Hepatocyte (in vitro differentiated cells): Measurements from ENCODE around the gene MTX3. TPM values are rescaled to one million over a fixed set of nuclear protein-coding genes. Genes with fewer than 3 reads are reported as not detected.

Source experiments
- DNase-seq: peaks from one replicate; pipeline ENCODE4 v3.0.0-alpha.2; 2016; ENCODE audit warnings: low spot score
- H2AFZ ChIP-seq: fragments of 200-600 bp; sonication (generic); 2 replicates; pipeline ENCODE4 v1.6.0; 2016; ENCODE audit warnings: antibody characterized with exemption, mild to moderate bottlenecking
- H3K27ac ChIP-seq: fragments of 200-600 bp; sonication (generic); 2 replicates; pipeline ENCODE4 v1.5.1; 2016; ENCODE audit warnings: mild to moderate bottlenecking
- H3K27me3 ChIP-seq: fragments of 200-600 bp; sonication (generic); 2 replicates; pipeline ENCODE4 v1.6.1; 2016
- H3K36me3 ChIP-seq: fragments of 200-600 bp; sonication (generic); replicated peaks from 2 replicates; pipeline ENCODE4 v1.5.1; 2016; ENCODE audit warnings: low read depth; ENCODE audit not compliant: insufficient read depth
- H3K4me1 ChIP-seq: fragments of 200-600 bp; sonication (generic); 2 replicates; pipeline ENCODE4 v1.5.1; 2016; ENCODE audit warnings: mild to moderate bottlenecking, moderate library complexity; ENCODE audit not compliant: insufficient read depth
- H3K4me2 ChIP-seq: fragments of 200-600 bp; sonication (generic); 2 replicates; pipeline ENCODE4 v1.6.0; 2016
- H3K4me3 ChIP-seq: fragments of 200-600 bp; sonication (generic); 2 replicates; pipeline ENCODE4 v1.5.1; 2016; ENCODE audit warnings: mild to moderate bottlenecking
- H3K79me2 ChIP-seq: fragments of 200-600 bp; sonication (generic); 2 replicates; pipeline ENCODE4 v1.6.0; 2017; ENCODE audit warnings: mild to moderate bottlenecking
- H3K9me2 ChIP-seq: fragments of 200-600 bp; sonication (generic); replicated peaks from 2 replicates; pipeline ENCODE4 v1.6.0; 2017; ENCODE audit warnings: mild to moderate bottlenecking; ENCODE audit not compliant: insufficient read depth
- H3K9me3 ChIP-seq: fragments of 200-600 bp; sonication (generic); 2 replicates; pipeline ENCODE4 v1.5.1; 2016; ENCODE audit warnings: low read depth, mild to moderate bottlenecking
- H4K20me1 ChIP-seq: fragments of 200-600 bp; sonication (generic); 2 replicates; pipeline ENCODE4 v1.6.0; 2016; ENCODE audit warnings: mild to moderate bottlenecking; ENCODE audit not compliant: insufficient read depth, poor library complexity, severe bottlenecking
- CTCF ChIP-seq: fragments of 200-600 bp; sonication (generic); IDR thresholded peaks from 2 replicates; pipeline ENCODE4 v1.5.1; 2016; ENCODE audit warnings: antibody characterized with exemption, mild to moderate bottlenecking; ENCODE audit not compliant: poor library complexity
- EZH2 ChIP-seq: fragments of 200-600 bp; sonication (generic); IDR thresholded peaks from 2 replicates; pipeline ENCODE4 v1.6.1; 2016; ENCODE audit warnings: antibody characterized with exemption, mild to moderate bottlenecking, borderline replicate concordance
- EZH2phosphoT487 ChIP-seq: fragments of 200-600 bp; sonication (generic); IDR thresholded peaks from one replicate; pipeline ENCODE4 v1.6.1; 2018; ENCODE audit warnings: antibody characterized with exemption, mild to moderate bottlenecking, low read depth, moderate library complexity; ENCODE audit not compliant: unreplicated experiment, severe bottlenecking
- WGBS: methylation state at CpG from one replicate; pipeline ENCODE4 v1.1.6; 2016; ENCODE audit warnings: low lambda C conversion rate; ENCODE audit errors: missing lambda C conversion rate; 5-methylcytosine and 5-hydroxymethylcytosine counted together
- polyA plus RNA-seq: library from polyadenylated mRNA; unstranded; fragments of >200 nt; fragmentation: Nextera tagmentation; extraction: Ambion mirVana; gene quantifications from 2 replicates; pipeline ENCODE4 v1.2.1, GENCODE V29; 2016
- total RNA-seq: library from RNA; depleted of rRNA; stranded (reverse); fragments of >200 nt; gene quantifications from 2 replicates; pipeline ENCODE4 v1.2.3, GENCODE V29; 2014

The MTX3 gene
- total and polyA plus RNA-seq, 2 experiments from 2014 or later: 4.0 to 18.7 TPM

- Histone ChIP-seq H4K20me1 (no peaks in the 10 kb centered on the region), H3K27ac (no peak overlapping the region), H3K4me1 (no peaks in the 10 kb centered on the region), H3K36me3 (no peaks in the 10 kb centered on the region), H3K27me3 (no peaks in the 10 kb centered on the region), H3K4me3 (no peak overlapping the region), H3K9me3 (no peaks in the 10 kb centered on the region), H2AFZ (no peak overlapping the region), H3K9me2 (no peaks in the 10 kb centered on the region), H3K79me2 (no peaks in the 10 kb centered on the region), H3K4me2 (no peak overlapping the region)
- 67% methylated on average over 3 of the region's 3 CpGs for WGBS
- TF ChIP-seq CTCF (no peak), EZH2phosphoT487 (no peak), EZH2 (no peak)
- no peak for DNase-seq
These were observed 17.6 kb downstream of the MTX3 start for GRCh38 chr5:79973511-79973910.

- Histone ChIP-seq H3K9me3 (no peaks in the 10 kb centered on the region), H3K4me2 (no peak overlapping the region), H3K9me2 (no peaks in the 10 kb centered on the region), H3K36me3 (no peaks in the 10 kb centered on the region), H3K27me3 (no peaks in the 10 kb centered on the region), H3K27ac (no peak overlapping the region), H3K4me1 (no peaks in the 10 kb centered on the region), H2AFZ (no peak overlapping the region), H3K79me2 (no peaks in the 10 kb centered on the region), H3K4me3 (no peak overlapping the region), H4K20me1 (no peaks in the 10 kb centered on the region)
- 86% methylated on average over 4 of the region's 4 CpGs for WGBS
- TF ChIP-seq EZH2phosphoT487: no peak
- no peak for TF ChIP-seq CTCF
- TF ChIP-seq EZH2: no peak
- no peak for DNase-seq
These were observed 19.9 kb downstream of the MTX3 start for GRCh38 chr5:79971156-79971555.

DNA sequence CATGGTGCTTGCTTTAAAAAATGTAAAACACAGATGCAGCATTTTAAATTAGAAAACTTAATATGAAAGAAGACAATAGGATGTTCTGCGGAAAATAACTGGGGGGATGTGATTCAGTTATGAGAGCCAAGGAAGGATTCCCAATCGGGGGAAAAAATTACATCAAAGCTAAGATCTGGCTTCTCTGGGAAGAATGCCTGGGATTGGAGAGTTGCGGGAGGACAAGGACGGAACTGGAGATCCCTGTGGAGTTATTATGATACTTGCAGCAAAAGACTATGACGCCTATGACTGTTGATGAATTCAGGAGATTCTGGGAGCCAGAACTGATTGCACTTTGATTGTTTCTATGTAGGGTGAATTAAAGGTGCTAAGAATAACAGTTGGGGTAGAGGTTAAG is 24.6 kb downstream of the MTX3 start:
- no peaks in the 10 kb centered on the region for H4K20me1 ChIP-seq
- no peak overlapping the region for H3K4me3 ChIP-seq
- H3K4me2 ChIP-seq: no peak overlapping the region
- H3K4me1 ChIP-seq: no peaks in the 10 kb centered on the region
- no peaks in the 10 kb centered on the region for H3K9me3 ChIP-seq
- 91% methylated on average over 5 of the region's 5 CpGs for WGBS
- H3K36me3 ChIP-seq: no peaks in the 10 kb centered on the region
- no peaks in the 10 kb centered on the region for H3K79me2 ChIP-seq
- no peaks in the 10 kb centered on the region for H3K27me3 ChIP-seq
- DNase-seq: no peak
- no peak overlapping the region for H2AFZ ChIP-seq
- no peak for TF ChIP-seq EZH2
- no peak for TF ChIP-seq EZH2phosphoT487
- TF ChIP-seq CTCF: no peak
- no peak overlapping the region for H3K27ac ChIP-seq
- H3K9me2 ChIP-seq: no peaks in the 10 kb centered on the region

DNA sequence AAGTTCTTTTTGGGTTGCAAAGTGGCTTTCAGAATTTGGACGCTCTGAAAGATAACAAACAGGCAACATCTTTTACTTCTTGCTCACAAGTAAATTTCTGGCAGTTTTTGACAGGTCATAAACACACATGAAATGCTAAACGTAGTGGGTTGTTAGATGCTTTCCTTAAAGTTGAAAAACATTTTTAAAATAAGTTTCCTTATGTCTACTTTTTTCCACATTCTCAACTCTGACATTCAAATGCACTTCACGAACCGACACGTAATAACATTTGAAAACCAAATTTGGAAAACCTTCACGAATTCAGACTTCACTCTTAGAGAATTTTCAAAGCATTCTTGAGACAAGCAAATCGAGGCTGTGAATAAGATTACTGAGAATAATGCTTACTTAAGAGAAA is 26.9 kb downstream of the MTX3 start:
- Histone ChIP-seq H3K79me2 (no peaks in the 10 kb centered on the region), H4K20me1 (no peaks in the 10 kb centered on the region), H3K4me2 (no peak overlapping the region), H2AFZ (no peak overlapping the region), H3K9me3 (no peaks in the 10 kb centered on the region), H3K36me3 (no peaks in the 10 kb centered on the region), H3K27ac (no peak overlapping the region), H3K4me3 (no peak overlapping the region), H3K27me3 (no peaks in the 10 kb centered on the region), H3K4me1 (no peaks in the 10 kb centered on the region), H3K9me2 (no peaks in the 10 kb centered on the region)
- no peak for TF ChIP-seq EZH2
- TF ChIP-seq EZH2phosphoT487: no peak
- no peak for TF ChIP-seq CTCF
- no peak for DNase-seq
- 76% methylated on average over 7 of the region's 7 CpGs for WGBS
